WTC11 (cell line): ENCODE data around the gene UNKL. TPM values are rescaled to one million over a fixed set of nuclear protein-coding genes. Genes with fewer than 3 reads are reported as not detected.

Experiments used
- ATAC-seq: fragments of 200-7000 bp; cut with Tn5 transposase; 2 replicates; pipeline ENCODE4 v1.10.0; 2021; ENCODE audit warnings: mild to moderate bottlenecking, moderate library complexity
- CTCF ChIA-PET: fragments of 300-600 bp; sonication (Branson Sonifier 250); formaldehyde crosslinking; loops from one replicate; lab custom pipeline; 2021; ENCODE audit warnings: antibody characterized with exemption; lab: Charles Lee
- POLR2A ChIA-PET: fragments of 350-600 bp; sonication (Branson Sonifier 250); formaldehyde crosslinking; loops from one replicate; lab custom pipeline; 2021; ENCODE audit warnings: antibody characterized with exemption; lab: Charles Lee
- DNase-seq: peaks from one replicate; pipeline ENCODE4 v3.0.0; 2021; ENCODE audit warnings: low spot score
- H3K27ac Mint-ChIP-seq: 2 replicates; pipeline ENCODE4 v1.8.0; 2021; ENCODE audit warnings: mixed read lengths
- H3K27me3 Mint-ChIP-seq: 2 replicates; pipeline ENCODE4 v1.8.0; 2021; ENCODE audit warnings: low read depth, mild to moderate bottlenecking, moderate library complexity, mixed read lengths
- H3K36me3 Mint-ChIP-seq: 2 replicates; pipeline ENCODE4 v1.8.0; 2021; ENCODE audit warnings: mixed read lengths
- H3K4me1 Mint-ChIP-seq: 2 replicates; pipeline ENCODE4 v1.8.0; 2022; ENCODE audit warnings: mixed read lengths
- H3K4me3 Mint-ChIP-seq: 2 replicates; pipeline ENCODE4 v1.8.0; 2021; ENCODE audit warnings: mild to moderate bottlenecking, moderate library complexity, mixed read lengths
- H3K9me3 Mint-ChIP-seq: 2 replicates; pipeline ENCODE4 v1.8.0; 2021; ENCODE audit warnings: mixed read lengths
- CREM ChIP-seq: sonication (generic); formaldehyde crosslinking; IDR thresholded peaks from 2 replicates; pipeline ENCODE4 v1.8.1; 2022; ENCODE audit warnings: mild to moderate bottlenecking, missing genetic modification reagents, moderate library complexity
- E2F1 ChIP-seq: sonication (generic); formaldehyde crosslinking; IDR thresholded peaks from 2 replicates; pipeline ENCODE4 v1.8.0; 2022; ENCODE audit warnings: mild to moderate bottlenecking, missing genetic modification reagents
- IRF1 ChIP-seq: sonication (generic); formaldehyde crosslinking; IDR thresholded peaks from 2 replicates; pipeline ENCODE4 v1.8.0; 2023; ENCODE audit warnings: missing genetic modification reagents
- MLX ChIP-seq: sonication (generic); formaldehyde crosslinking; IDR thresholded peaks from 2 replicates; pipeline ENCODE4 v1.8.1; 2023; ENCODE audit warnings: mild to moderate bottlenecking, missing genetic modification reagents, moderate library complexity
- NFATC4 ChIP-seq: fragments of 250-450 bp; sonication (Bioruptor Pico); IDR thresholded peaks from 2 replicates; pipeline ENCODE4 v1.9.0; 2021; ENCODE audit warnings: mild to moderate bottlenecking
- NR1H2 ChIP-seq: sonication (generic); formaldehyde crosslinking; IDR thresholded peaks from 2 replicates; pipeline ENCODE4 v1.9.0; 2021; ENCODE audit warnings: mild to moderate bottlenecking, moderate library complexity, missing genetic modification reagents
- PRDM15 ChIP-seq: sonication (generic); formaldehyde crosslinking; IDR thresholded peaks from 2 replicates; pipeline ENCODE4 v1.8.0; 2022; ENCODE audit warnings: missing genetic modification reagents
- RELA ChIP-seq: sonication (generic); formaldehyde crosslinking; IDR thresholded peaks from 2 replicates; pipeline ENCODE4 v1.8.1; 2022; ENCODE audit warnings: missing genetic modification reagents, mild to moderate bottlenecking, borderline replicate concordance
- SOX15 ChIP-seq: fragments of 250-450 bp; sonication (Bioruptor Pico); IDR thresholded peaks from 2 replicates; pipeline ENCODE4 v1.9.0; 2021; ENCODE audit warnings: mild to moderate bottlenecking
- TCF7 ChIP-seq: sonication (generic); formaldehyde crosslinking; IDR thresholded peaks from 2 replicates; pipeline ENCODE4 v1.8.0; 2022; ENCODE audit warnings: mild to moderate bottlenecking, low read depth, missing genetic modification reagents, moderate library complexity
- ZBTB21 ChIP-seq: sonication (generic); formaldehyde crosslinking; IDR thresholded peaks from 2 replicates; pipeline ENCODE4 v1.8.1; 2023; ENCODE audit warnings: mild to moderate bottlenecking, missing genetic modification reagents, borderline replicate concordance
- ZNF219 ChIP-seq: sonication (generic); formaldehyde crosslinking; IDR thresholded peaks from 2 replicates; pipeline ENCODE4 v1.8.0; 2023; ENCODE audit warnings: missing genetic modification reagents, mild to moderate bottlenecking, borderline replicate concordance
- ZNF232 ChIP-seq: sonication (generic); formaldehyde crosslinking; IDR thresholded peaks from 2 replicates; pipeline ENCODE4 v1.8.0; 2022; ENCODE audit warnings: mild to moderate bottlenecking, missing genetic modification reagents
- ZNF396 ChIP-seq: fragments of 250-450 bp; sonication (Bioruptor Pico); IDR thresholded peaks from 2 replicates; pipeline ENCODE4 v1.8.0; 2021; ENCODE audit warnings: mild to moderate bottlenecking, moderate library complexity, borderline replicate concordance
- ZNF423 ChIP-seq: fragments of 250-450 bp; sonication (Bioruptor Pico); IDR thresholded peaks from 2 replicates; pipeline ENCODE4 v2.1.2; 2022; ENCODE audit warnings: mild to moderate bottlenecking, moderate library complexity
- total RNA-seq: library from RNA; stranded (reverse); gene quantifications from 3 replicates; pipeline ENCODE4 v1.2.3, GENCODE V29; 2021
- TF ChIP-seq, protein P1 (sequence below): fragments of 250-450 bp; sonication (Bioruptor Pico); IDR thresholded peaks from 2 replicates; pipeline ENCODE4 v2.1.2; 2022; ENCODE audit warnings: mild to moderate bottlenecking, moderate library complexity
- TF ChIP-seq, protein P2 (sequence below): fragments of 250-450 bp; sonication (Bioruptor Pico); IDR thresholded peaks from 2 replicates; pipeline ENCODE4 v1.9.0; 2021; ENCODE audit warnings: moderate library complexity, mild to moderate bottlenecking, inconsistent platforms, borderline replicate concordance
- TF ChIP-seq, protein P3 (sequence below): sonication (generic); formaldehyde crosslinking; IDR thresholded peaks from 2 replicates; pipeline ENCODE4 v1.8.1; 2023; ENCODE audit warnings: mild to moderate bottlenecking, missing genetic modification reagents, borderline replicate concordance
- TF ChIP-seq, protein P4 (sequence below): sonication (generic); formaldehyde crosslinking; IDR thresholded peaks from 2 replicates; pipeline ENCODE4 v1.8.0; 2022; ENCODE audit warnings: mild to moderate bottlenecking, missing genetic modification reagents

Gene UNKL
- total RNA-seq, 1 experiment from 2014 or later, result 53.3 TPM

GRCh38 chr16:1375298-1375640 is 39.2 kb downstream of the UNKL start (continued):
- TF ChIP-seq E2F1 (CRISPR knock-in tag), result no peak
- TF ChIP-seq, protein P1, sequence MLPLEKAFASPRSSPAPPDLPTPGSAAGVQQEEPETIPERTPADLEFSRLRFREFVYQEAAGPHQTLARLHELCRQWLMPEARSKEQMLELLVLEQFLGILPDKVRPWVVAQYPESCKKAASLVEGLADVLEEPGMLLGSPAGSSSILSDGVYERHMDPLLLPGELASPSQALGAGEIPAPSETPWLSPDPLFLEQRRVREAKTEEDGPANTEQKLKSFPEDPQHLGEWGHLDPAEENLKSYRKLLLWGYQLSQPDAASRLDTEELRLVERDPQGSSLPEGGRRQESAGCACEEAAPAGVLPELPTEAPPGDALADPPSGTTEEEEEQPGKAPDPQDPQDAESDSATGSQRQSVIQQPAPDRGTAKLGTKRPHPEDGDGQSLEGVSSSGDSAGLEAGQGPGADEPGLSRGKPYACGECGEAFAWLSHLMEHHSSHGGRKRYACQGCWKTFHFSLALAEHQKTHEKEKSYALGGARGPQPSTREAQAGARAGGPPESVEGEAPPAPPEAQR (CRISPR knock-in tag), result no peak
- no peak for TF ChIP-seq MLX
- no peak for TF ChIP-seq NR1H2 (CRISPR knock-in tag)
- TF ChIP-seq ZNF219 (CRISPR knock-in tag), result no peak
- no peak for TF ChIP-seq IRF1
- TF ChIP-seq, protein P2, sequence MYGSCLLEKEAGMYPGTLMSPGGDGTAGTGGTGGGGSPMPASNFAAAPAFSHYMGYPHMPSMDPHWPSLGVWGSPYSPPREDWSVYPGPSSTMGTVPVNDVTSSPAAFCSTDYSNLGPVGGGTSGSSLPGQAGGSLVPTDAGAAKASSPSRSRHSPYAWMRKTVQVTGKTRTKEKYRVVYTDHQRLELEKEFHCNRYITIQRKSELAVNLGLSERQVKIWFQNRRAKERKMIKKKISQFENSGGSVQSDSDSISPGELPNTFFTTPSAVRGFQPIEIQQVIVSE, result no peak
- no peak for TF ChIP-seq ZBTB21 (CRISPR knock-in tag)
- TF ChIP-seq, all 79 proteins: peak for 0

GRCh38 chr16:1374418-1375297 is 39.8 kb downstream of the UNKL start:
- Mint-ChIP-seq H3K27me3 (no peaks in the 10 kb centered on the region), H3K36me3 (peaks cover 2% of the 10 kb centered on the region; the same call in 1 of the 2 replicates), H3K27ac (no peak overlapping the region), H3K4me3 (no peak overlapping the region), H3K9me3 (no peaks in the 10 kb centered on the region), H3K4me1 (peaks cover 14% of the 10 kb centered on the region)
- ATAC-seq (no peak), DNase-seq (no peak)
- ChIA-PET POLR2A (no interaction called here), CTCF (no interaction called here)
- TF ChIP-seq NFATC4 (CRISPR knock-in tag) (no peak), ZNF423 (CRISPR knock-in tag) (no peak), ZNF396 (no peak), CREM (no peak), TCF7 (CRISPR knock-in tag) (no peak), RELA (CRISPR knock-in tag) (no peak), ZNF232 (CRISPR knock-in tag) (no peak), PRDM15 (CRISPR knock-in tag) (no peak), SOX15 (CRISPR knock-in tag) (no peak)
- TF ChIP-seq, protein P3, sequence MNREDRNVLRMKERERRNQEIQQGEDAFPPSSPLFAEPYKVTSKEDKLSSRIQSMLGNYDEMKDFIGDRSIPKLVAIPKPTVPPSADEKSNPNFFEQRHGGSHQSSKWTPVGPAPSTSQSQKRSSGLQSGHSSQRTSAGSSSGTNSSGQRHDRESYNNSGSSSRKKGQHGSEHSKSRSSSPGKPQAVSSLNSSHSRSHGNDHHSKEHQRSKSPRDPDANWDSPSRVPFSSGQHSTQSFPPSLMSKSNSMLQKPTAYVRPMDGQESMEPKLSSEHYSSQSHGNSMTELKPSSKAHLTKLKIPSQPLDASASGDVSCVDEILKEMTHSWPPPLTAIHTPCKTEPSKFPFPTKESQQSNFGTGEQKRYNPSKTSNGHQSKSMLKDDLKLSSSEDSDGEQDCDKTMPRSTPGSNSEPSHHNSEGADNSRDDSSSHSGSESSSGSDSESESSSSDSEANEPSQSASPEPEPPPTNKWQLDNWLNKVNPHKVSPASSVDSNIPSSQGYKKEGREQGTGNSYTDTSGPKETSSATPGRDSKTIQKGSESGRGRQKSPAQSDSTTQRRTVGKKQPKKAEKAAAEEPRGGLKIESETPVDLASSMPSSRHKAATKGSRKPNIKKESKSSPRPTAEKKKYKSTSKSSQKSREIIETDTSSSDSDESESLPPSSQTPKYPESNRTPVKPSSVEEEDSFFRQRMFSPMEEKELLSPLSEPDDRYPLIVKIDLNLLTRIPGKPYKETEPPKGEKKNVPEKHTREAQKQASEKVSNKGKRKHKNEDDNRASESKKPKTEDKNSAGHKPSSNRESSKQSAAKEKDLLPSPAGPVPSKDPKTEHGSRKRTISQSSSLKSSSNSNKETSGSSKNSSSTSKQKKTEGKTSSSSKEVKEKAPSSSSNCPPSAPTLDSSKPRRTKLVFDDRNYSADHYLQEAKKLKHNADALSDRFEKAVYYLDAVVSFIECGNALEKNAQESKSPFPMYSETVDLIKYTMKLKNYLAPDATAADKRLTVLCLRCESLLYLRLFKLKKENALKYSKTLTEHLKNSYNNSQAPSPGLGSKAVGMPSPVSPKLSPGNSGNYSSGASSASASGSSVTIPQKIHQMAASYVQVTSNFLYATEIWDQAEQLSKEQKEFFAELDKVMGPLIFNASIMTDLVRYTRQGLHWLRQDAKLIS (CRISPR knock-in tag), result no peak
- TF ChIP-seq, protein P4, sequence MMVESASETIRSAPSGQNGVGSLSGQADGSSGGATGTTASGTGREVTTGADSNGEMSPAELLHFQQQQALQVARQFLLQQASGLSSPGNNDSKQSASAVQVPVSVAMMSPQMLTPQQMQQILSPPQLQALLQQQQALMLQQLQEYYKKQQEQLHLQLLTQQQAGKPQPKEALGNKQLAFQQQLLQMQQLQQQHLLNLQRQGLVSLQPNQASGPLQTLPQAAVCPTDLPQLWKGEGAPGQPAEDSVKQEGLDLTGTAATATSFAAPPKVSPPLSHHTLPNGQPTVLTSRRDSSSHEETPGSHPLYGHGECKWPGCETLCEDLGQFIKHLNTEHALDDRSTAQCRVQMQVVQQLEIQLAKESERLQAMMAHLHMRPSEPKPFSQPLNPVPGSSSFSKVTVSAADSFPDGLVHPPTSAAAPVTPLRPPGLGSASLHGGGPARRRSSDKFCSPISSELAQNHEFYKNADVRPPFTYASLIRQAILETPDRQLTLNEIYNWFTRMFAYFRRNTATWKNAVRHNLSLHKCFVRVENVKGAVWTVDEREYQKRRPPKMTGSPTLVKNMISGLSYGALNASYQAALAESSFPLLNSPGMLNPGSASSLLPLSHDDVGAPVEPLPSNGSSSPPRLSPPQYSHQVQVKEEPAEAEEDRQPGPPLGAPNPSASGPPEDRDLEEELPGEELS, result no peak
- TF ChIP-seq, protein P1 (CRISPR knock-in tag), result no peak
